Mesendoderm (in vitro differentiated cells): ENCODE measurements around the gene TFIP11.

Experiments
- DNase-seq: peaks from one replicate; pipeline ENCODE4 v3.0.0; 2013
- H2AK5ac ChIP-seq: 2 replicates; pipeline ENCODE4 v1.6.1; 2013; ENCODE audit warnings: low read length, inconsistent platforms
- H2BK120ac ChIP-seq: 2 replicates; pipeline ENCODE4 v1.6.1; 2013; ENCODE audit warnings: low read depth, mild to moderate bottlenecking, low read length, moderate library complexity, mixed read lengths
- H2BK15ac ChIP-seq: replicated peaks from 2 replicates; pipeline ENCODE4 v1.6.1; 2013; ENCODE audit warnings: low read depth, mild to moderate bottlenecking, moderate library complexity
- H2BK5ac ChIP-seq: 2 replicates; pipeline ENCODE4 v1.6.1; 2013; ENCODE audit warnings: low read length, inconsistent platforms
- H3K18ac ChIP-seq: 2 replicates; pipeline ENCODE4 v1.6.1; 2013; ENCODE audit warnings: mild to moderate bottlenecking, low read length, mixed read lengths
- H3K23ac ChIP-seq: one replicate; pipeline ENCODE4 v1.6.1; 2013; ENCODE audit warnings: low read length
- H3K27ac ChIP-seq: 2 replicates; pipeline ENCODE4 v1.5.1; 2013; ENCODE audit warnings: low read depth, mild to moderate bottlenecking, inconsistent platforms, low read length, moderate library complexity
- H3K27me3 ChIP-seq: 2 replicates; pipeline ENCODE4 v1.6.1; 2013; ENCODE audit warnings: low read length, control low read depth, mild to moderate bottlenecking, inconsistent platforms; ENCODE audit not compliant: insufficient read depth, poor library complexity
- H3K36me3 ChIP-seq: 2 replicates; pipeline ENCODE4 v1.6.1; 2013; ENCODE audit warnings: low read length, inconsistent platforms; ENCODE audit not compliant: control insufficient read depth, insufficient read depth
- H3K4ac ChIP-seq: one replicate; pipeline ENCODE4 v1.6.1; 2013; ENCODE audit warnings: low read depth, mild to moderate bottlenecking, low read length, moderate library complexity
- H3K4me1 ChIP-seq: 2 replicates; pipeline ENCODE4 v1.6.1; 2013; ENCODE audit warnings: low read depth, low read length, inconsistent platforms; ENCODE audit not compliant: control insufficient read depth
- H3K4me2 ChIP-seq: 2 replicates; pipeline ENCODE4 v1.6.1; 2013; ENCODE audit warnings: low read length
- H3K4me3 ChIP-seq: 2 replicates; pipeline ENCODE4 v1.5.1; 2013; ENCODE audit warnings: mild to moderate bottlenecking, low read length
- H3K56ac ChIP-seq: one replicate; pipeline ENCODE4 v1.6.1; 2013; ENCODE audit warnings: low read length
- H3K79me1 ChIP-seq: 2 replicates; pipeline ENCODE4 v1.6.1; 2013; ENCODE audit warnings: low read length, inconsistent platforms
- H3K79me2 ChIP-seq: 2 replicates; pipeline ENCODE4 v1.6.1; 2013; ENCODE audit warnings: mild to moderate bottlenecking, low read length; ENCODE audit not compliant: control insufficient read depth, insufficient read depth
- H3K9ac ChIP-seq: 2 replicates; pipeline ENCODE4 v1.6.1; 2013; ENCODE audit warnings: low read length, inconsistent platforms
- H4K5ac ChIP-seq: one replicate; pipeline ENCODE4 v1.6.1; 2013; ENCODE audit warnings: low read length
- H4K8ac ChIP-seq: one replicate; pipeline ENCODE4 v1.6.1; 2013; ENCODE audit warnings: low read depth, mild to moderate bottlenecking, control low read depth, low read length, moderate library complexity
- WGBS: extraction: QIAGEN DNeasy Blood & Tissue Kit; methylation state at CpG from one replicate; pipeline ENCODE4 v1.1.7; 2013; ENCODE audit warnings: low lambda C conversion rate, missing lambda C conversion rate; ENCODE audit not compliant: insufficient coverage; ENCODE audit errors: extremely low coverage; 5-methylcytosine and 5-hydroxymethylcytosine counted together

TFIP11 gene

DNA sequence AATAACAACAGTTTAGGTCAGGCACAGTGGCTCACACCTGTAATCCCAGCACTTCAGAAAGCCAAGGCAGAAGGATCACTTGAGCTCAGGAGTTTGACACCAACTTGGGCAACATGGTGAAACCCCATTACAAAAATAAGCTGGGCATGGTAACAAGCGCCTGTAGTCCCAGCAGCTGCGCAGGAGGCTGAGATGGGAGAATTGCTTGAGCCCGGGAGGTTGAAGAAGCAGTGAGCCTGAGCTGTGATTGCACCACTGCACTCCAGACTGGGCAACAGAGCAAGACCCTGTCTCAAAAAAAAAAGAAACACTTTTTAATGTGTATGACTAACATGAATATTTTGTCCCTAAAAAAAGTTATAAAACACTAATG, 24.5 kb upstream of the TFIP11 start:
- Histone ChIP-seq H3K18ac (no peak overlapping the region), H3K27me3 (no peaks in the 10 kb centered on the region), H3K56ac (no peak overlapping the region), H2BK15ac (no peak overlapping the region), H2BK5ac (no peak overlapping the region), H2AK5ac (no peak overlapping the region), H4K5ac (no peak overlapping the region), H3K4ac (no peak overlapping the region), H3K27ac (no peak overlapping the region), H4K8ac (no peak overlapping the region), H3K4me3 (no peak overlapping the region), H2BK120ac (no peak overlapping the region), H3K79me1 (peaks cover 17% of the 10 kb centered on the region), H3K36me3 (peaks cover 14% of the 10 kb centered on the region), H3K79me2 (peaks cover 3% of the 10 kb centered on the region), H3K23ac (no peak overlapping the region), H3K9ac (no peak overlapping the region), H3K4me1 (no peaks in the 10 kb centered on the region), H3K4me2 (no peak overlapping the region)
- WGBS: no CpG with 5 or more reads among the region's 3 CpGs
- DNase-seq: no peak

DNA sequence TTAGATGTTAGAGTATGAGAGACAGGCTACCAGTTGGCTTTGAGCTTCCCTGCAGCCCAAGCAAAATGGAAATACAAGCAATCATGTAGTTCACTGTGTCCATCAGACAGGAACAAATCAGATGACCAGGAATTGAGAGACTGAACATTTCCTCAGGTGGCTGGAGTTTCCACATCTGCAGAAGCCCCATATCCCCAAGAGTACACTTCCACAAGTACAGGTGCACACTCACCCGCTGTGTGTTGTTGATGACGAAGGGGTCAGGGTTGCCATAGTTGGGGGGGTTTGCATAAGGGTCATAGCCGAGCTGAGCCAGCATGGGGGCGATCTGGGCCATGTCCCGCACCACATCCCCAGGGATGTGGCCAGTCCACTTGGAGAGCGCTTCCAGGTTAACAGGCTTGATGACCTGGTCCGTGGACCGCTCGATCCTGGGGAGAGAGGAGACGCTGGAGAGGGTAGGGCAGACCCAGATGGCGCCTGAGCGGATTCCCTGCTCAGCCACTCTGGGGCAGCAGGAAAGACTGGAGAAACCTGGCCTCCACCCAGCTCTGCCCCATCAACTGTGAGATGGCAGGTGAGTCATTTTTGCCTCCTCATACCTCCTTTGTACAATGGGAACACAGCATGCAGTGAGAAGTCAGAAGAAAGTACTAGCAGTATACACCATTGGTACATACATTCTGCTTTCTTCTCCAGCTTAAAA, 23.9 kb upstream of the TFIP11 start:
- Histone ChIP-seq H2BK15ac (no peak overlapping the region), H3K36me3 (peaks cover 18% of the 10 kb centered on the region), H3K4me2 (no peak overlapping the region)

DNA sequence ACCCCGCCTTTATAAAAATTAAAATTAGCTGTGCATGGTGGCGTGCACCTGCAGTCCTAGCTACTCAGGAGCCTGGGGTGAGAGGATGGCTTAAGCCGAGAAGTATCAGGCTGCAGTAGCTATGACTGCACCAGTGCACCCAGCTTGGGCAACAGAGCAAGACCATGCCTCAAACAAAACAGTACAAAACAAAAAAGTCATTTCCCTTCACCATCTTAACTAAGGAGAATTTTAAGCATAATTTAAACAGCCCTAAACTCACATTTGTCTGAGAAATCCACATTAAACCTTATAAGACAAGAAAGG, 23.3 kb upstream of the TFIP11 start:
- Histone ChIP-seq H4K8ac (no peak overlapping the region), H3K4me1 (no peaks in the 10 kb centered on the region), H3K36me3 (peaks cover 13% of the 10 kb centered on the region), H3K23ac (no peak overlapping the region), H3K4me3 (no peak overlapping the region), H3K27ac (no peak overlapping the region), H2BK120ac (no peak overlapping the region), H2BK5ac (no peak overlapping the region), H2AK5ac (no peak overlapping the region), H2BK15ac (no peak overlapping the region), H3K18ac (no peak overlapping the region), H3K79me1 (peaks cover 11% of the 10 kb centered on the region), H3K27me3 (no peaks in the 10 kb centered on the region), H3K56ac (no peak overlapping the region), H3K79me2 (no peaks in the 10 kb centered on the region), H3K4me2 (no peak overlapping the region), H3K9ac (no peak overlapping the region), H4K5ac (no peak overlapping the region), H3K4ac (no peak overlapping the region)
- no CpG with 5 or more reads among the region's 3 CpGs for WGBS
- DNase-seq: no peak

More for the DNA sequence above, 23.9 kb upstream of the TFIP11 start:
- Histone ChIP-seq H3K4me1 (no peaks in the 10 kb centered on the region), H2AK5ac (no peak overlapping the region), H3K4ac (no peak overlapping the region), H3K79me2 (no peaks in the 10 kb centered on the region), H3K79me1 (peaks cover 17% of the 10 kb centered on the region), H3K18ac (no peak overlapping the region), H3K27ac (no peak overlapping the region), H4K5ac (no peak overlapping the region), H4K8ac (no peak overlapping the region), H2BK120ac (no peak overlapping the region), H3K27me3 (no peaks in the 10 kb centered on the region), H3K4me3 (no peak overlapping the region), H2BK5ac (no peak overlapping the region), H3K9ac (no peak overlapping the region), H3K23ac (no peak overlapping the region), H3K56ac (no peak overlapping the region)
- DNase-seq: no peak
- WGBS: no CpG with 5 or more reads among the region's 12 CpGs

DNA sequence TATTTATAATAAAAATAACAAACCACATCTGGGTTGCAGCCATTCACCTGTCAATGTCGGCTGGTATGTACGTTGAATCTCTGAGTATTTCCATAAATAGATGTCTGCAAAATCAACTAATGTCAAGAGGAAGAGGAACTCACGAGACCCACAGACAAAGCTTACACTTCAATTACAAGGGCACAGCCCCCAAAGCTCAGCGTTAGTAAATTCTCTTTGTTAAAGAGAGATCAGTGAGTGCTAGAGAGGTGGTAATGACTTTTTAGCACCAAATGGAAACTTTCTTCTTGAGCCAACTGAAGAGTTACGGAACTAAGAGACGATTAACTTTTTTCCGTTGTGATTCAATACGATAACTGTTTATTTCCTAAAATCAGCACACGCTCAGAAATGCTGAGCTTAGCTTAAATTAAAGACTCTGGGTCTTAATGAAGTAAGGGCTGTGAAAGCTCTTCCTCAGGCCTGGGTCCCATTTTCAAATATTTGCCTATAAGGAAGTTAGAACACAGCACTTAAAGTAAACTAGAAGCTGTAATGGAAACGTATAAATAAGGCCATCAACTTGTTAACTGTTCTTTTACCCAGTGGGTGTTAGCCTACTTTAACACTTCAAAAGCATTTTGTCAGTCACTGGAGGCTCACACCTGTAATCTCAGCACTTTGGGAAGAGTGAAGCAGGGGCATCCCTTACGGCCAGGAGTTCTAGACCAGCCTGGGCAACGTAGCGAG, 22.8 kb upstream of the TFIP11 start:
- no peak overlapping the region for H4K8ac ChIP-seq
- no peak overlapping the region for H3K9ac ChIP-seq
- no peak overlapping the region for H2BK15ac ChIP-seq
- no peak overlapping the region for H3K27ac ChIP-seq
- H4K5ac ChIP-seq: no peak overlapping the region
- H3K4me3 ChIP-seq: no peak overlapping the region
- no peak overlapping the region for H3K56ac ChIP-seq
- H2BK120ac ChIP-seq: no peak overlapping the region
- no peak overlapping the region for H3K18ac ChIP-seq
- no peak for DNase-seq
- no peak overlapping the region for H3K4ac ChIP-seq
- no peak overlapping the region for H2AK5ac ChIP-seq
- WGBS: no CpG with 5 or more reads among the region's 13 CpGs
- H3K27me3 ChIP-seq: no peaks in the 10 kb centered on the region
- no peak overlapping the region for H3K4me2 ChIP-seq
- H3K79me2 ChIP-seq: no peaks in the 10 kb centered on the region
- no peak overlapping the region for H3K23ac ChIP-seq
- no peaks in the 10 kb centered on the region for H3K4me1 ChIP-seq
- H3K79me1 ChIP-seq: peaks cover 11% of the 10 kb centered on the region
- H3K36me3 ChIP-seq: peaks cover 15% of the 10 kb centered on the region
- no peak overlapping the region for H2BK5ac ChIP-seq

DNA sequence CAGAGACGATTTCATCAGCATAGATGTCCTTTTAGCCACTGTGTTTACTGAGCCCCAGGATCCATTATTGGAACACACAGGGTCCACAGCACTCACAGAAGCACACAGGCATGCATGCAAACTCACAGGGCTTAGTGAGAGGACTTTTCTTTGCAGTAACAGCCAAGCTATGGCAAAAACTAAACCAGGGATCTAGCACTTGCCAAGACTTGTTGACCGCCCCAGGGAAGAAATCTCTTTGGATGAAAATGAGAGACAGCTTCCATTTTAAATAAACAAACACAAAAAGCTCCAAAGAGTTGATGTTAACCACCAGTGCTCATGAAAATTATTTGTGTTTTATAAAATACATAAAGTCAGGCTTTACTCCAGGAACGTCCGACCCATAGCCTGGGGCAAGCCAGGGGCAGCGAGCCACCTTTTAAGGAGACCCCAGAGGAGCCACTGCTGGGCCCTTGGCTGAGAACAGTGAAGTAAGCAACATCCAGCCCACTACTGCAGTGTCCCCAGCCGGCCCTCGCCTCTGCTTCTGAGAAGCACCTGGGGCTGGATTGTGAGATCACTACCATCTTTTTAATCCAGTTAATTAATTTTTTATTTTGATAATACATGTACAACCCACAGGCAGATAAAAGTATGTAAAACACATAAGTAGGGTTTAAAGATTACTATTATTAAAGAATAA, 22.0 kb upstream of the TFIP11 start:
- H2BK15ac ChIP-seq: no peak overlapping the region
- WGBS: no CpG with 5 or more reads among the region's 7 CpGs
- no peaks in the 10 kb centered on the region for H3K27me3 ChIP-seq
- DNase-seq: no peak
- peaks cover 11% of the 10 kb centered on the region for H3K79me1 ChIP-seq
- no peak overlapping the region for H2AK5ac ChIP-seq
- H3K27ac ChIP-seq: no peak overlapping the region
- no peak overlapping the region for H3K56ac ChIP-seq
- no peak overlapping the region for H3K9ac ChIP-seq
- no peak overlapping the region for H3K4ac ChIP-seq
- H4K5ac ChIP-seq: no peak overlapping the region
- H2BK120ac ChIP-seq: no peak overlapping the region
- no peak overlapping the region for H3K23ac ChIP-seq
- peaks cover 20% of the 10 kb centered on the region for H3K36me3 ChIP-seq
- no peak overlapping the region for H3K4me3 ChIP-seq
- no peak overlapping the region for H2BK5ac ChIP-seq
- H3K79me2 ChIP-seq: no peaks in the 10 kb centered on the region
- H3K4me1 ChIP-seq: no peaks in the 10 kb centered on the region
- H4K8ac ChIP-seq: no peak overlapping the region
- H3K4me2 ChIP-seq: no peak overlapping the region
- H3K18ac ChIP-seq: no peak overlapping the region
